ENCODE results near the gene SPATA13. TPM values are rescaled to one million over a fixed set of nuclear protein-coding genes. Genes with fewer than 3 reads are reported as not detected.

Gene SPATA13
- total and polyA plus RNA-seq, 12 donors: 3.3 to 21.4 (median 10.2) TPM

GRCh38 chr13:24153979-24154701, 6.4 kb upstream of the SPATA13 start:
- Histone ChIP-seq H3K36me3 (no peaks in the 10 kb centered on the region), H3K27me3 (no peaks in the 10 kb centered on the region), H3K4me1 (peaks cover 0 to 4% (median 0%) of the 10 kb centered on the region in 9 donors), H3K9me3 (no peaks in the 10 kb centered on the region), H3K4me3 (no peak overlapping the region), H3K27ac (no peak overlapping the region)
- DNase-seq: no peak
- ATAC-seq: no peak
- TF ChIP-seq CTCF (IDR thresholded peaks at IDR 0.05): no peak
- WGBS, 2 donors: 91 to 92% methylated on average over 5 of the region's 5 CpGs
- intact Hi-C loops (cut with DNase I): no loop called here

- TF ChIP-seq CTCF (IDR thresholded peaks at IDR 0.05): no peak
- no peak overlapping the region for H3K27ac ChIP-seq
- no peak for DNase-seq
Observed at GRCh38 chr13:24159357-24159756, 1.2 kb upstream of the SPATA13 start.

GRCh38 chr13:24161010-24161775, 673 bp downstream of the SPATA13 start:
- Histone ChIP-seq H3K27me3 (peaks cover 0 to 22% (median 6%) of the 10 kb centered on the region in 7 donors), H3K4me3 (peak overlapping the region; percentile 79 to 96 (median 88)), H3K9me3 (no peaks in the 10 kb centered on the region), H3K27ac (peak overlapping the region; percentile 71 to 87 (median 81)), H3K36me3 (peaks cover 0 to 11% (median 0%) of the 10 kb centered on the region in 9 donors), H3K4me1 (peaks cover 0 to 45% (median 21%) of the 10 kb centered on the region in 9 donors)
- intact Hi-C loops (cut with DNase I): loop anchor here in 4 of 10 donors (2.0 to 10.0 kb wide), 5 partner anchors 51 to 106 kb away; no protein-coding TSS in a partner anchor
- no peak for TF ChIP-seq CTCF (IDR thresholded peaks at IDR 0.05)
- 1 to 2% methylated on average over 43 of the region's 43 CpGs for WGBS, 2 donors
- DNase-seq: peak; percentile 7 to 34
- peak; percentile 32 to 70 (median 46) for ATAC-seq

More at GRCh38 chr13:24159357-24159756, 1.2 kb upstream of the SPATA13 start:
- Histone ChIP-seq H3K9me3 (no peaks in the 10 kb centered on the region), H3K36me3 (no peaks in the 10 kb centered on the region), H3K4me1 (peaks cover 0 to 36% (median 19%) of the 10 kb centered on the region in 9 donors), H3K27me3 (peaks cover 0 to 19% (median 6%) of the 10 kb centered on the region in 7 donors), H3K4me3 (no peak overlapping the region)
- 72 to 79% methylated on average over 5 of the region's 5 CpGs for whole genome bisulfite sequencing, 2 donors
- no peak for ATAC-seq
- intact Hi-C loops (cut with DNase I): no loop called here

- WGBS, 2 donors: 60 to 65% methylated on average over 12 of the region's 12 CpGs
- Histone ChIP-seq H3K27ac (peak overlapping the region in 2 of 10 donors; percentile 84), H3K4me1 (peaks cover 0 to 45% (median 21%) of the 10 kb centered on the region in 9 donors), H3K9me3 (no peaks in the 10 kb centered on the region), H3K27me3 (peaks cover 0 to 22% (median 6%) of the 10 kb centered on the region in 7 donors), H3K4me3 (peak overlapping the region in 9 of 10 donors; percentile 79 to 96 (median 87)), H3K36me3 (peaks cover 0 to 17% (median 0%) of the 10 kb centered on the region in 9 donors)
- ATAC-seq: no peak
- TF ChIP-seq CTCF (IDR thresholded peaks at IDR 0.05): no peak
- intact Hi-C loops (cut with DNase I): loop anchor here in 4 of 10 donors (2.0 to 10.0 kb wide), 5 partner anchors 50 to 107 kb away; no protein-coding TSS in a partner anchor
- DNase-seq: no peak
Observed at GRCh38 chr13:24161980-24162525, 1.5 kb downstream of the SPATA13 start.
